ENCODE measurements around the gene DIP2B. TPM values are rescaled to one million over a fixed set of nuclear protein-coding genes. Genes with fewer than 3 reads are reported as not detected.

Gene DIP2B
- total RNA-seq, 1 donor from 2014 or later, result 30.2 TPM

GRCh38 chr12:50745861-50746260 is 241.1 kb downstream of the DIP2B start:
- Mint-ChIP-seq H3K9me3 (ENCODE audit: low read depth) (no peaks in the 10 kb centered on the region), H3K27me3 (no peaks in the 10 kb centered on the region), H3K4me3 (ENCODE audit: low read depth) (no peak overlapping the region), H3K27ac (no peak overlapping the region), H3K4me1 (ENCODE audit: low read depth) (peaks cover 6% of the 10 kb centered on the region), H3K36me3 (ENCODE audit: insufficient read depth) (peaks cover 22% of the 10 kb centered on the region)
- TF ChIP-seq CTCF (IDR thresholded peaks at IDR 0.05; ENCODE audit: unreplicated experiment), result no peak
- DNase-seq (ENCODE audit: low spot score, unreplicated experiment), result no peak

DNA sequence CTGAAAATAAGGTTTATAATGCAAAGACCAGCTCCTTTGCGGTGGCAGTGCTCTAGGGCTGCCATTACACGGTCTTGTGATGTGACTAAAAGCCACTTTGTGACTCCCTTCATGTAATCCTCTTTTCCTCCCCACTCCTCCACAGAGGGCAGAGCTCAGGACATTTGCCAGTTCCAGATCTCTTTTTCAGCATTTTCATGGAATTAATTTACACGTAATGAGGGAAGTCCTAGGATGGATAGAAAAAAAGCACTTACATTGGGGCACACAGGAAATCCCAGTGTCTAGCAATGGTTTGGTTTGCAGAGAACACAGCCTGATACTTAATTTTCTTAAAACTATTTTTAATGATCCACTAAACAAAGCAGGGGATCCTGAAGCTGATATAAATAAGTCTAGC is 241.6 kb downstream of the DIP2B start:
- Mint-ChIP-seq H3K27me3 (no peaks in the 10 kb centered on the region), H3K4me1 (ENCODE audit: low read depth) (peaks cover 6% of the 10 kb centered on the region), H3K4me3 (ENCODE audit: low read depth) (no peak overlapping the region), H3K9me3 (ENCODE audit: low read depth) (no peaks in the 10 kb centered on the region), H3K36me3 (ENCODE audit: insufficient read depth) (peaks cover 20% of the 10 kb centered on the region), H3K27ac (no peak overlapping the region)
- no peak for DNase-seq (ENCODE audit: low spot score, unreplicated experiment)
- TF ChIP-seq CTCF (IDR thresholded peaks at IDR 0.05; ENCODE audit: unreplicated experiment), result no peak

GRCh38 chr12:50747817-50748216 is 243.0 kb downstream of the DIP2B start:
- no peaks in the 10 kb centered on the region for H3K9me3 Mint-ChIP-seq (ENCODE audit: low read depth)
- peaks cover 6% of the 10 kb centered on the region for H3K4me1 Mint-ChIP-seq (ENCODE audit: low read depth)
- DNase-seq (ENCODE audit: low spot score, unreplicated experiment), result no peak
- H3K4me3 Mint-ChIP-seq (ENCODE audit: low read depth), result no peak overlapping the region
- TF ChIP-seq CTCF (IDR thresholded peaks at IDR 0.05; ENCODE audit: unreplicated experiment), result no peak
- no peaks in the 10 kb centered on the region for H3K27me3 Mint-ChIP-seq
- H3K27ac Mint-ChIP-seq, result no peak overlapping the region
- peaks cover 15% of the 10 kb centered on the region for H3K36me3 Mint-ChIP-seq (ENCODE audit: insufficient read depth)

GRCh38 chr12:50749459-50749882 is 244.7 kb downstream of the DIP2B start:
- H3K36me3 Mint-ChIP-seq (ENCODE audit: insufficient read depth), result peaks cover 10% of the 10 kb centered on the region

DNA sequence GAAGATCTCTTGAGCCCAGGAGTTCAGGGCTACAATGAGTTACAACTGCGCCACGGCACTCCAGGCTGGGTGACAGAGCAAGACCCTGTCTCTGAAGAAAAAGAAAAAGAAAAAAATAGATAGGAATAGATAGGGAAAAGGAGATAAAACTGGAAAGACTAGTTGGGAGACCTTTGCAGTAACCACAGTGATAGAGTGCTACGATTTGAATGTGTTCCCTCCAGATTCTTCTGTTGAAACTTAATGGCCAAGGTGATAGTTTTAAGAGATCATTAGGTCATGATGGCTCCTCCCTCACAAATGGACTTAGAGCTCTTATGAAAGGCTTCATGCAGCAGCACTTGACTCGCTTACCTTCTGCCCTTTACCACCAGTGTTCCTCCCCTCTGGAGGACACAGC is 245.6 kb downstream of the DIP2B start:
- no peak for DNase-seq (ENCODE audit: low spot score, unreplicated experiment)
- Mint-ChIP-seq H3K9me3 (ENCODE audit: low read depth) (peaks cover 6% of the 10 kb centered on the region), H3K27me3 (no peaks in the 10 kb centered on the region), H3K4me1 (ENCODE audit: low read depth) (peaks cover 6% of the 10 kb centered on the region), H3K27ac (peak overlapping the region; percentile 56), H3K36me3 (ENCODE audit: insufficient read depth) (peaks cover 12% of the 10 kb centered on the region), H3K4me3 (ENCODE audit: low read depth) (no peak overlapping the region)
- TF ChIP-seq CTCF (IDR thresholded peaks at IDR 0.05; ENCODE audit: unreplicated experiment), result no peak

More at GRCh38 chr12:50749459-50749882, 244.7 kb downstream of the DIP2B start:
- Mint-ChIP-seq H3K27me3 (no peaks in the 10 kb centered on the region), H3K27ac (no peak overlapping the region), H3K9me3 (ENCODE audit: low read depth) (no peaks in the 10 kb centered on the region), H3K4me3 (ENCODE audit: low read depth) (no peak overlapping the region), H3K4me1 (ENCODE audit: low read depth) (peaks cover 6% of the 10 kb centered on the region)
- TF ChIP-seq CTCF (IDR thresholded peaks at IDR 0.05; ENCODE audit: unreplicated experiment), result no peak
- DNase-seq (ENCODE audit: low spot score, unreplicated experiment), result no peak

All from progenitor cell of endocrine pancreas (in vitro differentiated cells).